Activated CD4-positive, alpha-beta T cell treated with anti-CD3 and anti-CD28 coated beads for 48 hours (primary cell): Measurements from ENCODE around the gene EPX.

Experiments used
- DNase-seq: peaks from one replicate; pipeline ENCODE4 v3.0.0-alpha.2; 2020

Gene EPX

DNA sequence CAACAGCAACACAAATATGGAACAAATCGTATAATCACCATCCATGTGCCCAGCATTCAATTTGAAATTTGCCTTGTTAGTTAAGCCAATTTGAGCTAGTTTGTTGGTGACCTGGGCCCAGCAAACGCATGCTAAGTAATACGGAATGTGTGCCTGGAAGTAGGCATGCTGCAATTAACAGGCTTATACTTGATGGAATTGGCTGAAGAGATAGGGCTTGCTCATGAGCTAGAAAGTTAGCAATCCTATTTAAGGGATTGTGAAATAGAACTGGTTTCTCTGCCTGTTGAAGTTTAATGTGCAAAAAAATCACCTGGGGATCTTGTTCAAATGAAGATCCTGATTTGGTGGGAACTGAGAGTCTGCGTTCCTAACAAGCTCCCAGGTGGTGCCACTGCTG lies 37.4 kb downstream of the EPX start:
- DNase-seq = no peak

DNA sequence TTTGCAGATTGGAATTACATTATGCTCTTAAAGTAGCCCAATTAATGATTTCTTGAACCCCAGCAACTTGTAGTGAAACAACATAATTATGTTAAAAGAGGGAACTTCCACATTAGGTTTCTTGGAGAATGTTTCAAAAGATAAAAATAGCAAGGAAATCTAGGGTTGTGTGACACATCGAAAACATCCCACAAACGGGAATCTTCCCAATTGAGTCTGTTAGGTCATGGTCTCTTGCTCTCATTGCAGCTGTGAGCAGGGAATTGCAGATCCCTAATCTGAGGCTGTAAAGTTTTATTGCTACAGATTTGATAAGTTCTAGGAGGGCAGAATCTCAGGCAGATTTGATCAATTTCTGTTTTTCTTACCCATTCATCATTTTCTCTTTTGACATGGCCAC lies 39.1 kb downstream of the EPX start:
- no peak for DNase-seq

DNA sequence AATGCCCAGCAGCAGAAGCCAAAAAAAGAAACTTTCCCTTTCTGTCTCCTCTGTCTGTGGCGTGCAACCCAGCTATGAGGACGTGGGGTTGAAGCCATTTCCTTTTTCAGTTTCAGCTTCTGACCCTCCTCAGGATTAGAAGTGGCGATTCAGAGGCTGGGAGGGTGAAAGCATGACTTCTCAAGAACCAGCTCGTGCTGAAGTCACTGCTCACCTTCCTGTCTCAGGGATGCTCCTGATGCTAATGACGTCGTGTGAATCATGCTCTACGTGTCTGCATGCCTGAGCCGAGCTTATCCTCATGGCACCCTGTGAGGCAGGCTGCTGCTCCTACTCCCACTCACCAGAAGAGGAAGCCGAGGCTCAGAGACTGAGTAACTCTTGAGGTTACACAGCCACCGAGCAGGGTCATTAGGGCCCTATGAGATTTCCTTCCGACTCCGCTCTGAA lies 40.2 kb downstream of the EPX start:
- DNase-seq = peak; percentile 70

DNA sequence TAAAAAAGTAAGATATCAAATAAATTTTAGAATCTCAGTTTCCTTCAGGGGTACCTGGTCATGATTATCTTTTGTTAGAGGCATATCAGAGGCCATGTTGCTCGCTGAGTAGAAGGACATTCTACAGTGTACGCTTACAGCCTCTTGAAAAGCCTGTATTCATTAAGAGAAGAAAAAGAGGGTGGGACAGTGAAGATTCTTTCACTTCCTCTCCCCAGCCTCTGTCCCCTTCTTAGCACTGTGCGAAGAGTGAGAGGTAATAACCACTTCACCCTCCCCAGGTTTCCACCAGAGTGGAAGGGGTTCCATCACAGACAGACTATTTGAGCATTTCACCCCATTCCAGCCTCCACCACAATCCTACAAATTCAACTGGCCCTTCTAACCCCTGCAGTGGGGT lies 41.0 kb downstream of the EPX start:
- no peak for DNase-seq

DNA sequence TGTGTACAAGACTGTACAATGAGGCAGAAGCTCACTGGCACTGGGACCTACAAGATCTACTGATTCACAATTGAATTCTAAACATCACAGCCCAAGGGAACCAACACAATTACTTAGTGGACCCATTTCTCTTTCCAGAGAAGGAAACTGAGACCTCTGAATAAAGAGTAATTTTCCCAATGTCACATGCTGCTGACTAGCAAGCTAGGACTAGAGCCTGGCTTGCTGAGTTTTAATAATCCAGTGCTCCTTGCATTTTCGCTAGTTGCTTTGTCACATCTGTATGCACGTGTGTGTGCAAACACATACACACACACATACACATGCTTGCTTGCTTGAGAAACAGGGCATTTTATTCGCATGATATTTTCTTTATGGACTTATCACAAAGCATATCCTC lies 42.0 kb downstream of the EPX start:
- no peak for DNase-seq

GRCh38 chr17:58235821-58236220 lies 43.3 kb downstream of the EPX start:
- DNase-seq = no peak

- DNase-seq = no peak
Measured at GRCh38 chr17:58236394-58236793, 43.9 kb downstream of the EPX start.

DNA sequence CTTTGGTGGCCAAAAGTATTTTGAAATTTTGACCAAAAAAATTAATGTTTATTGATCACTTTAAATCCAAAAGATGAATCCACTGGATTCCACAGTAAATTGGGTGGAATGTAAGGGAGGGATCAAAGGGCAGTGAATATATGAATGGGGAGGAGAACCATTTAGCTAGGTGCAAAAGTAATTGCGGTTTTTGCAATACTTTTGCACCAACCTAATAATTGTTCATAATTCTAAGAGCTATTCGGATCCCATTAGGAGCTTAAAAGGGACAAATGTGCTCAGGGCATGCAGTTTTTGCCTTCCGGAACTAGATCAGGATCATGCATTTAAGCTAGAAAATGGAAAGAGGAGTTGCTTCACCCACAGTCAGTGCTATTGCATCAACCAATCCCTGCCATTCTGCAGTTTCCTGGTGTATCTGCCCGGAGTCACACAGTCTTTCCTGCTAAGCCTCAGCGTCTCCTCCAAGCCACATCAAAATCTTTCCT lies 45.7 kb downstream of the EPX start, which contains the start of gene LPO:
LPO (plus strand) TSS at position 438 of the 488 bp plus-strand sequence. CDS start 4,396 bp downstream, outside the sequence.
- no peak for DNase-seq

- no peak for DNase-seq
Measured at GRCh38 chr17:58239987-58240386, 47.5 kb downstream of the EPX start.

- DNase-seq = peak; percentile 60
Measured at GRCh38 chr17:58242171-58242784, 49.8 kb downstream of the EPX start.

DNA sequence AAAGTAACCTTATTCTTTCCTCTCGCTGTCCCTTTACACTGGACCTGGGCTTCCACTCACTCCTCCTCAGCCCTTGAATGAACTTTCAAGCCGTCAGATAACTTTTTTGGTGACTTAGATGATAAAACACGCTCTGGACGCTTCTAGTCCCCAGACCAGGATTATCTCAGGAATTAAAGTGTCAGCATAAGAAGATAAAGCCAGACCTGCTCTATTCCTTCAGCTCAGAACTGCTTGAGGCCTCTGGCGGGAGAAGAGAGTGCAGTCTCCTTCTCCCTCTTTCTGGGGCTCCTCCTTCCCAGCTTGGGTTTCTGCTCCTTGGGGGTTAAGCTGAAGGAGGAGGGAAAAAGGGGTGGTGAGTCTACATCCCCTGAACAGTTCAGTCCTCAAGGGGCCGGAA lies 52.4 kb downstream of the EPX start:
- DNase-seq = no peak

- no peak for DNase-seq
Measured at GRCh38 chr17:58245428-58246103, 53.0 kb downstream of the EPX start.

- DNase-seq = no peak
Measured at GRCh38 chr17:58246104-58246740, 53.7 kb downstream of the EPX start.

DNA sequence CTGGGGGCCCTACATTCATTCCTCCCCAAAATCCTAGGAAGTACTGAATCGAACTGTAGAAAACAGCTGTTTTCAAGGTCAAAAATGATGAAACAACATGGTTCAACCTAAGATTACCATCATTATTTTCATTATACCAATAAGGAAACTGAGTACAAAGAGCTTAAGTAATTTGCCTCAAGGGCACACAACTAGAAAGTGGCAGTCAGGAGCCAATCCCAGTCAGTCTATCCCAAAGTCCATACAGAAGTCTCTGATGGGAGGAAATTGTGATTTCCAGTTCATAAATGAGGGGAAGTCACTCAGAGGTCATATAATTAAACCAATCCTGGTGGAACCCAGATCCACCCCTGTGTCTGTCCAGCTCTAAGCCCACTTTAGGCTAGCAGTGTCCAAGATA lies 54.3 kb downstream of the EPX start:
- DNase-seq = no peak

GRCh38 chr17:58247511-58248363 lies 55.2 kb downstream of the EPX start:
- DNase-seq = no peak

- DNase-seq = no peak
Measured at GRCh38 chr17:58248955-58249269, 56.4 kb downstream of the EPX start.

DNA sequence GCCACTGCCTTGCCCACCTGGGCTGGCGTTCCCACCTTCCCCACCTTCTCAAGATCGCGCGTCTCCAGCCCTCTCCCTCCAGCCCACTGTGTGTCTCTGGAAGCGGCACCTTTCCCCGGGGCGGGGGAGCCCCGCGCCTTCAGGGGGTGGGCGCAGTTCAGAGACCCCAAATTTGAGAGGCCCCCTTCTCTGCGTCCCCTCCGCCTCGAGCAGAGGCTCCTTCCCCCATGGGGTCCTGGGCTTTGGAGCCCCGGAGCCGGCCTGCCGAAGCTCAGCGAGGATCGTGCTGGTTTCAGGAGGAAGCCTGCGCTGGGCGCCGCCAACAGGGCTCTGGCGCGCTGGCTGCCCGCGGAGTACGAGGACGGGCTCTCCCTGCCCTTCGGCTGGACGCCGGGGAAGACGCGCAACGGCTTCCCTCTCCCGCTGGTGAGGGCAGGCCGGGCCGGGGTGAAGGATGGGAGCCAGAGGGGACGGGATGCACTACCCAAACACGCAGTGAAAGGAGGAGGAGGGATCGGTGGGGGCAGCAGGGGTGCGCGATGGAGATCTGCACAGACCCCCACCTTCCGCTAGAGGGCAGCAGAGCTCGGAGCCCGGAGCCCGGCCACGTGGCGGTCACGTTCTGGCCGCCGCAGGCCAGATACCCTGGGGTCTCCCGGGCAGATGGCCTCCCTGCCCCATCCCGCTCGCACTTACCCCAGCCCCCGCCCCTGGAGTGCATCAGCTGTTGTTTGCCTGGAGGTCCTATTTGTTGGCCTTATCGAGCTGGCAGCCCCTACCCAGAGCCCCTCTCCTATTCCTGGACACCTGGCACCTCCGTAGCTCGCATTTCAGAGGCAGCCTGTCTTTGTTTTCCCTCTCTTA lies 57.0 kb downstream of the EPX start:
- DNase-seq = peak; percentile 82

- DNase-seq = no peak
Measured at GRCh38 chr17:58250344-58251011, 58.0 kb downstream of the EPX start.

DNA sequence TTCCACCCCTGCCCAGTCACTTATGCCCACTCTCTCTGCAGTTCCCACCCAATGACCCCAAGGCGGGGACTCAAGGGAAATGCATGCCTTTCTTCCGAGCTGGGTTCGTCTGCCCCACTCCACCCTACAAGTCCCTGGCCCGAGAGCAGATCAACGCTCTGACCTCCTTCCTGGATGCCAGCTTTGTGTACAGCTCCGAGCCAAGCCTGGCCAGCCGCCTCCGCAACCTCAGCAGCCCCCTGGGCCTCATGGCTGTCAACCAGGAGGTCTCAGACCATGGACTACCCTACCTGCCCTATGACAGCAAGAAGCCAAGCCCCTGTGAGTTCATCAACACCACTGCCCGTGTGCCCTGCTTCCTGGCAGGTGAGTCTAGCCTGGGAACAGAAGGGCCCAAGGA lies 59.6 kb downstream of the EPX start:
- DNase-seq = no peak

GRCh38 chr17:58253082-58253481 lies 60.6 kb downstream of the EPX start:
- no peak for DNase-seq
